Measurements from ENCODE around the gene ARHGAP10.

- no peak for TF ChIP-seq POLR2A (IDR thresholded peaks at IDR 0.05; ENCODE audit: low read length)
- TF ChIP-seq GATA1 (IDR thresholded peaks at IDR 0.05; ENCODE audit: low read depth, low read length): no peak
These were observed 332.6 kb downstream of the ARHGAP10 start for GRCh38 chr4:148064451-148064850.

Data from erythroblast (primary cell).